ENCODE results near the gene TOPORS.

TOPORS gene

GRCh38 chr9:32578976-32579375 is 26.6 kb upstream of the TOPORS start:
- Histone ChIP-seq H3K9me2 (replicated peaks; ENCODE audit: low read depth, low read length) (no peaks in the 10 kb centered on the region), H3K4me3 (ENCODE audit: low read length, poor library complexity, severe bottlenecking) (no peak overlapping the region), H4K20me1 (ENCODE audit: insufficient read depth, low read length, poor library complexity, severe bottlenecking) (no peaks in the 10 kb centered on the region), H3F3A (ENCODE audit: low read depth) (0 out of 2 replicates have a peak, but pooled peaks cover 3% of the 10 kb centered on the region), H3K9ac (ENCODE audit: low read depth, low read length, poor library complexity, severe bottlenecking) (no peak overlapping the region), H3K36me3 (ENCODE audit: insufficient read depth, low read length) (no peaks in the 10 kb centered on the region), H3K9me3 (ENCODE audit: insufficient read depth, low read depth, low read length) (no peaks in the 10 kb centered on the region), H2AFZ (ENCODE audit: low read length) (no peak overlapping the region), H3K79me2 (ENCODE audit: insufficient read depth, low read length) (no peaks in the 10 kb centered on the region), H3K4me1 (ENCODE audit: insufficient read depth, low read length, poor library complexity, severe bottlenecking) (peaks cover 6% of the 10 kb centered on the region), H3K27me3 (ENCODE audit: insufficient read depth, low read length, poor library complexity, severe bottlenecking) (no peaks in the 10 kb centered on the region), H3K4me2 (ENCODE audit: low read depth, low read length, poor library complexity, severe bottlenecking) (no peak overlapping the region)
- TF ChIP-seq, protein P1, sequence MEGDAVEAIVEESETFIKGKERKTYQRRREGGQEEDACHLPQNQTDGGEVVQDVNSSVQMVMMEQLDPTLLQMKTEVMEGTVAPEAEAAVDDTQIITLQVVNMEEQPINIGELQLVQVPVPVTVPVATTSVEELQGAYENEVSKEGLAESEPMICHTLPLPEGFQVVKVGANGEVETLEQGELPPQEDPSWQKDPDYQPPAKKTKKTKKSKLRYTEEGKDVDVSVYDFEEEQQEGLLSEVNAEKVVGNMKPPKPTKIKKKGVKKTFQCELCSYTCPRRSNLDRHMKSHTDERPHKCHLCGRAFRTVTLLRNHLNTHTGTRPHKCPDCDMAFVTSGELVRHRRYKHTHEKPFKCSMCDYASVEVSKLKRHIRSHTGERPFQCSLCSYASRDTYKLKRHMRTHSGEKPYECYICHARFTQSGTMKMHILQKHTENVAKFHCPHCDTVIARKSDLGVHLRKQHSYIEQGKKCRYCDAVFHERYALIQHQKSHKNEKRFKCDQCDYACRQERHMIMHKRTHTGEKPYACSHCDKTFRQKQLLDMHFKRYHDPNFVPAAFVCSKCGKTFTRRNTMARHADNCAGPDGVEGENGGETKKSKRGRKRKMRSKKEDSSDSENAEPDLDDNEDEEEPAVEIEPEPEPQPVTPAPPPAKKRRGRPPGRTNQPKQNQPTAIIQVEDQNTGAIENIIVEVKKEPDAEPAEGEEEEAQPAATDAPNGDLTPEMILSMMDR (conservative IDR thresholded peaks at IDR 0.05; ENCODE audit: low read length), result no peak
- no peak for TF ChIP-seq EZH2phosphoT487 (IDR thresholded peaks at IDR 0.05; ENCODE audit: borderline replicate concordance)

- TF ChIP-seq EZH2phosphoT487 (IDR thresholded peaks at IDR 0.05; ENCODE audit: borderline replicate concordance), result no peak
- TF ChIP-seq, protein P1 (conservative IDR thresholded peaks at IDR 0.05; ENCODE audit: low read length), result no peak
- H3K36me3 ChIP-seq (ENCODE audit: insufficient read depth, low read length), result no peaks in the 10 kb centered on the region
- H3K4me3 ChIP-seq (ENCODE audit: low read length, poor library complexity, severe bottlenecking), result no peak overlapping the region
- H3K9ac ChIP-seq (ENCODE audit: low read depth, low read length, poor library complexity, severe bottlenecking), result no peak overlapping the region
- H3K4me2 ChIP-seq (ENCODE audit: low read depth, low read length, poor library complexity, severe bottlenecking), result no peak overlapping the region
- no peak overlapping the region for H2AFZ ChIP-seq (ENCODE audit: low read length)
- H3K27me3 ChIP-seq (ENCODE audit: insufficient read depth, low read length, poor library complexity, severe bottlenecking), result no peaks in the 10 kb centered on the region
- H3K4me1 ChIP-seq (ENCODE audit: insufficient read depth, low read length, poor library complexity, severe bottlenecking), result peaks cover 14% of the 10 kb centered on the region
- H4K20me1 ChIP-seq (ENCODE audit: insufficient read depth, low read length, poor library complexity, severe bottlenecking), result no peaks in the 10 kb centered on the region
- H3K79me2 ChIP-seq (ENCODE audit: insufficient read depth, low read length), result peaks cover 6% of the 10 kb centered on the region
- no peaks in the 10 kb centered on the region for H3K9me3 ChIP-seq (ENCODE audit: insufficient read depth, low read depth, low read length)
- H3K9me2 ChIP-seq (replicated peaks; ENCODE audit: low read depth, low read length), result no peaks in the 10 kb centered on the region
- H3F3A ChIP-seq (ENCODE audit: low read depth), result peaks cover 8% of the 10 kb centered on the region; the same call in 1 of the 2 replicates
Measured at GRCh38 chr9:32577316-32577715, 24.9 kb upstream of the TOPORS start.

- H3K9me2 ChIP-seq (replicated peaks; ENCODE audit: low read depth, low read length), result no peaks in the 10 kb centered on the region
- H3K27me3 ChIP-seq (ENCODE audit: insufficient read depth, low read length, poor library complexity, severe bottlenecking), result no peaks in the 10 kb centered on the region
- H3K79me2 ChIP-seq (ENCODE audit: insufficient read depth, low read length), result peaks cover 30% of the 10 kb centered on the region
- no peak overlapping the region for H3K9ac ChIP-seq (ENCODE audit: low read depth, low read length, poor library complexity, severe bottlenecking)
- peaks cover 12% of the 10 kb centered on the region for H4K20me1 ChIP-seq (ENCODE audit: insufficient read depth, low read length, poor library complexity, severe bottlenecking)
- no peak overlapping the region for H2AFZ ChIP-seq (ENCODE audit: low read length)
- no peaks in the 10 kb centered on the region for H3K36me3 ChIP-seq (ENCODE audit: insufficient read depth, low read length)
- no peak overlapping the region for H3K4me3 ChIP-seq (ENCODE audit: low read length, poor library complexity, severe bottlenecking)
- no peak for TF ChIP-seq EZH2phosphoT487 (IDR thresholded peaks at IDR 0.05; ENCODE audit: borderline replicate concordance)
- TF ChIP-seq, protein P1 (conservative IDR thresholded peaks at IDR 0.05; ENCODE audit: low read length), result 0 out of 2 replicates have a peak, but pooled peaks have one; percentile 14
- no peak overlapping the region for H3K4me2 ChIP-seq (ENCODE audit: low read depth, low read length, poor library complexity, severe bottlenecking)
- no peaks in the 10 kb centered on the region for H3K9me3 ChIP-seq (ENCODE audit: insufficient read depth, low read depth, low read length)
- peaks cover 5% of the 10 kb centered on the region; the same call in 1 of the 2 replicates for H3F3A ChIP-seq (ENCODE audit: low read depth)
- peaks cover 27% of the 10 kb centered on the region for H3K4me1 ChIP-seq (ENCODE audit: insufficient read depth, low read length, poor library complexity, severe bottlenecking)
Measured at GRCh38 chr9:32574858-32575257, 22.5 kb upstream of the TOPORS start.

Data from Loucy (cell line).